ENCODE measurements around the gene CLSTN2.

The CLSTN2 gene

DNA sequence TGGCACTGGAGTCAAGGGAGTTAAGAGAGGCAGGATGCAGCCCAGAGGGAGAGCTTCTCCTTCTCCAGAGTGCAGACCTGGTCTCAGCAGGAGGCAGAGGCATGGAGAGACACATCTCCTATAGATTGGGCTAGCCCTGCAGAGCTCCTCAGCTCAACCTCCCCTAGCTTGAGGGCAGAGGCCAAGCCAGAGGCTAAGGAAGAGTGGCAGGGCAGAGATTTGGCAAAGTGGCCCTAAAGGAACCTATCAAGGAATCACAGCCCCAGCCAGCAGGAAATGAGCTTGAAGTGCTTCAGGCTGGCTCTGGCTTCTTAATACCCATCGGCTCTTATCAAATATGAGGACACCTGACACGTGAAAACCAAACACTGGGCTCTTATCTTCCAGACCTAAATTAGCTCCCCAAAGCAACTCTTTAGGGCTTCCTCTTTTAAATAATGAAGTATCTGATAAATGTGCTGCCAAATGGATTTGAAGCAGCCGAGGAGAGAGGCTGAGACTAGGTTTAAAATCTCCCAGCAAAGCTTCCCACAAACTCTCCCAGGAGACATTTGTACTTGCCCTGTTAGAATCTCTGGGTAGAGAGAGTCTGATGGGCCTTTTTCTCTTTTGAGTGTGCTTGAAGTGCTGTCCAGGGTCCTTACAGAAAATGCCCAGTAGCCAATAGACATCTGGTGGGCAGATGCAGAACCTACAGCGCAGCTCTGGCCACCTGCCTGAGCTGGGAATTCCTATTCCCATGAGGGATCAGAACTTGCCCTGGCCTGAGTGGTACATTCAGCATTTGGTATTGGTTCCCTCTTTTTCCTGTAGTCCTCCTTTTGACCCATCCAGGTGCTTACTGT lies 271.4 kb downstream of the CLSTN2 start:
- no peak overlapping the region for H3K4me3 ChIP-seq (IDR thresholded peaks at IDR 0.05; ENCODE audit: insufficient read depth, low read depth, low read length)
- H4K20me1 ChIP-seq (ENCODE audit: insufficient read depth) = no peaks in the 10 kb centered on the region
- no peaks in the 10 kb centered on the region for H3K79me2 ChIP-seq (ENCODE audit: insufficient read depth, low read depth)
- H3K36me3 ChIP-seq (ENCODE audit: insufficient read depth) = no peaks in the 10 kb centered on the region
- H2AFZ ChIP-seq (ENCODE audit: low read depth) = no peak overlapping the region
- no peak overlapping the region for H3K4me2 ChIP-seq
- no peak overlapping the region for H3K9ac ChIP-seq
- H3K27me3 ChIP-seq (ENCODE audit: insufficient read depth, low read depth) = no peaks in the 10 kb centered on the region
- H3K27ac ChIP-seq = no peak overlapping the region
- no peak for TF ChIP-seq CTCF (conservative IDR thresholded peaks at IDR 0.05; ENCODE audit: low read depth, low read length)
- no peaks in the 10 kb centered on the region for H3K4me1 ChIP-seq (ENCODE audit: low read depth, poor library complexity, severe bottlenecking)

GRCh38 chr3:140207541-140207940 lies 272.6 kb downstream of the CLSTN2 start:
- H3K4me3 ChIP-seq (IDR thresholded peaks at IDR 0.05; ENCODE audit: insufficient read depth, low read depth, low read length) = no peak overlapping the region
- no peaks in the 10 kb centered on the region for H3K27me3 ChIP-seq (ENCODE audit: insufficient read depth, low read depth)
- no peak overlapping the region for H3K4me2 ChIP-seq
- no peak overlapping the region for H3K27ac ChIP-seq
- TF ChIP-seq CTCF (conservative IDR thresholded peaks at IDR 0.05; ENCODE audit: low read depth, low read length) = no peak
- H3K9ac ChIP-seq = no peak overlapping the region
- H3K79me2 ChIP-seq (ENCODE audit: insufficient read depth, low read depth) = no peaks in the 10 kb centered on the region
- no peak overlapping the region for H2AFZ ChIP-seq (ENCODE audit: low read depth)
- H3K36me3 ChIP-seq (ENCODE audit: insufficient read depth) = no peaks in the 10 kb centered on the region
- no peaks in the 10 kb centered on the region for H4K20me1 ChIP-seq (ENCODE audit: insufficient read depth)
- H3K4me1 ChIP-seq (ENCODE audit: low read depth, poor library complexity, severe bottlenecking) = no peaks in the 10 kb centered on the region

- H2AFZ ChIP-seq (ENCODE audit: low read depth) = no peak overlapping the region
- H3K36me3 ChIP-seq (ENCODE audit: insufficient read depth) = no peaks in the 10 kb centered on the region
- H3K4me3 ChIP-seq (IDR thresholded peaks at IDR 0.05; ENCODE audit: insufficient read depth, low read depth, low read length) = no peak overlapping the region
- H3K27ac ChIP-seq = no peak overlapping the region
- TF ChIP-seq CTCF (conservative IDR thresholded peaks at IDR 0.05; ENCODE audit: low read depth, low read length) = peak; percentile 55; the same call in 1 of the 2 replicates
- H3K9ac ChIP-seq = no peak overlapping the region
- H3K4me1 ChIP-seq (ENCODE audit: low read depth, poor library complexity, severe bottlenecking) = no peaks in the 10 kb centered on the region
- no peaks in the 10 kb centered on the region for H4K20me1 ChIP-seq (ENCODE audit: insufficient read depth)
- no peaks in the 10 kb centered on the region for H3K27me3 ChIP-seq (ENCODE audit: insufficient read depth, low read depth)
- no peaks in the 10 kb centered on the region for H3K79me2 ChIP-seq (ENCODE audit: insufficient read depth, low read depth)
- no peak overlapping the region for H3K4me2 ChIP-seq
Measured at GRCh38 chr3:140216249-140216648, 281.3 kb downstream of the CLSTN2 start.

DNA sequence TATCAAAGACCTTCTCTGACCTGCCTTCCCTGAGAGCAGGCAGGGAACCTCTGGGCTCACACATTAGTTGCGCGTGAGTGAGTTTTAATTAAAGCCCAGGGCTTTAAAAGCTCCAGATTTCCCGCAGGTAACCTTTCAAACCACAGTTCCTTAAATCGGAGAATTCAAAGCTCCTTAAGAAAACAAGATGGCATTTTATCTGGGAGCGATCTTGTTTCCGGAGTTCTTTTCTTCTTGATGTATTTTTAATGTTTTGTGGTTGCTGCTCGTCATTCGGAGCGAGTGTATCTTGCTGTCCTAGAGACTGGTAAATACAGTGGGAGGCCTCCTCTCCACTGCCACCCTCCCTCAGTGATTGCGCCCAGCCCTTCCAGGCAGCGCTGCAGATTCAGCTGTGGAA lies 284.3 kb downstream of the CLSTN2 start:
- Histone ChIP-seq H3K9ac (no peak overlapping the region), H2AFZ (ENCODE audit: low read depth) (no peak overlapping the region), H3K27ac (no peak overlapping the region)

More for the DNA sequence above, 284.3 kb downstream of the CLSTN2 start:
- Histone ChIP-seq H3K27me3 (ENCODE audit: insufficient read depth, low read depth) (no peaks in the 10 kb centered on the region), H3K4me1 (ENCODE audit: low read depth, poor library complexity, severe bottlenecking) (no peaks in the 10 kb centered on the region), H3K4me3 (IDR thresholded peaks at IDR 0.05; ENCODE audit: insufficient read depth, low read depth, low read length) (no peak overlapping the region), H4K20me1 (ENCODE audit: insufficient read depth) (no peaks in the 10 kb centered on the region), H3K36me3 (ENCODE audit: insufficient read depth) (no peaks in the 10 kb centered on the region), H3K4me2 (no peak overlapping the region), H3K79me2 (ENCODE audit: insufficient read depth, low read depth) (no peaks in the 10 kb centered on the region)
- TF ChIP-seq CTCF (conservative IDR thresholded peaks at IDR 0.05; ENCODE audit: low read depth, low read length) = no peak
